HG02938 (cell line): ENCODE results near the gene DUOX1.
"Not testable (repeated sequence)": the region's sequence is repeated elsewhere in the genome, so short reads cannot be mapped to it uniquely, and the experiment has no call there.

Source experiments
- ATAC-seq: cut with Tn5 transposase; IDR thresholded peaks from one replicate; pipeline ENCODE4 v1.9.1; 2021; ENCODE audit warnings: mild to moderate bottlenecking, moderate library complexity; ENCODE audit not compliant: unreplicated experiment

The DUOX1 gene

GRCh38 chr15:45120081-45120972 is 9.5 kb upstream of the DUOX1 start:
- no peak for ATAC-seq

GRCh38 chr15:45121020-45121419 is 8.8 kb upstream of the DUOX1 start:
- ATAC-seq: no peak

- no peak for ATAC-seq
These were observed 7.9 kb upstream of the DUOX1 start for GRCh38 chr15:45121706-45122417.

- no peak for ATAC-seq
These were observed 7.1 kb upstream of the DUOX1 start for GRCh38 chr15:45122719-45123118.

DNA sequence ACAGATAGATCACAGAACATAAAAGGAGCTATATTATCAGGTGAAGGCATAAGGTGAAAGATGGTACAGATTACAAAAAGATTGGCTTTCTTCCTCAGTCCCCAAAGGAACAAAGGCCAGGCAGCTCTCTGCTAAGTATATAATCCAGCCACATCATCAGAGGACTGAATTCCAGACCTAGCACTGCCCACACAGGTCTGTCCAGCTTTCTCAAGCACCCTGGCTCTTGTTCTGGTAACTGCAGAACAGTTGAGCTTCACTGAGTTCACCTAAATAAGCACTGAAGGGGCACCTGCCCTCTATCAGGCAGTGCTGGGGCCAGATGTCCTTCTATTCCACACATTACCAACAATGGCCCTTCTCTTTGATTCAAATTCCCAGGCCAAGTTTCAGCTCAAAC is 6.4 kb upstream of the DUOX1 start:
- ATAC-seq: no peak

DNA sequence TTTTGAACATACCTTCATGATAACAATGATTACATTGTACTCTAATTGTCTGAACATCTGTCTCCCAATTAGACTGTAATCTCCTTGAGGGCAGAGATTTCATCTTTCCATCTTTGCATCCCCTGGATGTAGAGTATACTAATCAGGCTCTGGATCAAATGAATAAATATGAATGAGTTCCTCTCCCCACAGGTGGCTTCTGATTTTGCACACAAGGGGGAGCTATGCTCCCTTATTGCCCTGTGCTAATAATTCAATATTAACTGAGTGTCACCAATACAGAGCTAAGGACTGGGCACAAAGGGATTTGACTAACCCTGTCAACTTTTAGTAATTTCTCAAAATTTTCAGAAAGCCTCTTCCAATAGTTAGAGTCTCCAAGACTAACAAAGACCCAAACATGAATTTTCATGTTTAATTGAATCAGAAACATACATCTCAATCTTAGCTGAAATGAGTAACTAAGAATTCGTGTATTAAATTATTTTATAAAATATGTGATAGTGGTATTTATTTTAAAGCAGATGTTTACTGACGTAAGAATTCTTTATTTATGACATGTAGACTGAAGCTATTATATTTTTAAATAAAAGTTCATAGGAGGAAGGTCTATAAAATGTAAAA is 3.1 kb upstream of the DUOX1 start:
- ATAC-seq: no peak

DNA sequence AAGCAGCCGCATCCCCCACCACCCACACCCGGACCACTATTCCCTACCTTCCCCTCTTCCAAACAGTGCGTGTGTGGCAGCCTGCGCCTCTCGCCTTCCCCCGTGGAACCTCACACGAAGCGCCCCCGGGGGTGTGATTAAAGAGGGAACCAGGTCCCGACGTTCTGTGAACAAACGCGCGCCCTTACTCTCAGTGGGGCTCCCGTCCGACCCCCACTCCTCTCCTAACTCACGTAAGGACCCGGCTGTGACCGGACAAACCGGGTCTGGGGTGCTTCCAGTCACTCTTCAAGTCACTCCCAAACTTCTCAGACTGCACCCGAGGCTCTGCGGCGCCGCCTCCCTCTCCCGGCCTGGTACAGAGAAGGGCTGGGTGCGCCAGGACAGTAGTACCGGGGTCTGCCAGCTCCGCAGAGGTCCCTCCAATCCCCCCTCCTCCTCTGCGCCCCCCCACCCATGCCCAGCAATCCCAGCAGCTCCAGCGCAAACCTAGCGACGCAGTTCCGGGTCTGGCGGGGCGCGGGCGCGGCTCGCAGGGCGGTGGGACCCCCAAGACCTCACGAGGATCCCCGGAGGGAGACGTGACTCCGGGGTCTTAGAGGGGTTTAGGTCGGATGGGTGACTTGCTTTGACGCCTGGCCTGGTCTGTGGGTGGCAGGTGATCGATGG is 689 bp upstream of the DUOX1 start:
- ATAC-seq: no peak

- no peak for ATAC-seq
These were observed 652 bp downstream of the DUOX1 start for GRCh38 chr15:45130291-45131000.

GRCh38 chr15:45131510-45131909 is 1.7 kb downstream of the DUOX1 start:
- no peak for ATAC-seq

DNA sequence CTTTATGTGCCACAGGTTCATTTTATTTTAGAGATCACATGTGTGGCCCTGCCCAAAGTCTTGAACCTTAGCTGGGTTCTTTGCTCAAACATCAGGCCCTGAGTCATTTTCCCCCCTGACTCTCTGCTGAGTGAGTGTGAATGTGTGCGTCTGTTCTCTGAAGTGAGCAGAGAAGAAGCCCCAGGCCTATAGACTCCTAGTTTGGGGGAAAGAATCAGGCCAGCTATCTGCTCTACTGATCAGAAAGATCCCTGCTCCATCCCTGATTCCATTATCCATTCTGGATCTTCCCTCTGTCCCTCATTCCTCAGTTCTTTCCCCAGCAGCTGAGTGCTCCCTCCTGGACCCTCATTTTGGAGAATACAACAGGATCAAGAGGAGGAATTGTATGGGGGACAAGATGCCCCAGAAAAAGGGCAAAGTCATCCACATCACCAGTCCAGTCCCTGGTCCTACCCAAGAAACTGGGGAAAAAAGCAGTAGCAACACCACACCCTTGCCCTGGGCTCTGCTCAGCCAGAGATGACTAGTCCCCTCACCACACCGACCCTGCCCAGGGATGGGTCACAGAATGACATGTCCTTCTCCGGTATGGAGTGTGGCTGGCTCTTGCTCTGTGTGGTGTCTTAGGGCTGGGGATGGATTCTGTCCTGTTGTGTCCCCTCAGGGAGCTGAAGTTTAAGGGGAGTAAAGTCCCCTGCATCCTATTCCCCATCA is 3.2 kb downstream of the DUOX1 start:
- ATAC-seq: no peak

- no peak for ATAC-seq
These were observed 3.7 kb downstream of the DUOX1 start for GRCh38 chr15:45133561-45133920.

DNA sequence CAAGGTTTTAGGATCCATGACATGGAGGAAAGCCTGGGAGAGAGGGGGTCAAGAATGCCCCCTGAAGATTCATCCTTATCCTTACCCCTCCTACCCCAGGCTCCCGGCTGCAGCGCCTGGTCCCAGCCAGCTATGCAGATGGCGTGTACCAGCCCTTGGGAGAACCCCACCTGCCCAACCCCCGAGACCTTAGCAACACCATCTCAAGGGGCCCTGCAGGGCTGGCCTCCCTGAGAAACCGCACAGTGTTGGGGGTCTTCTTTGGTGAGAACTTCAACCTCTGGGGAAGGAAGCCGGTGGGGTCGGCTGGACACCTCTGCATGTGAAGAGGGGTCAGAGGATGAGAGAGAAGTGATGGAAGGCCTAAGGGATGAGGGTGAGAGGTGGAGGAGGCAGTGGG is 4.3 kb downstream of the DUOX1 start:
- ATAC-seq: no peak

DNA sequence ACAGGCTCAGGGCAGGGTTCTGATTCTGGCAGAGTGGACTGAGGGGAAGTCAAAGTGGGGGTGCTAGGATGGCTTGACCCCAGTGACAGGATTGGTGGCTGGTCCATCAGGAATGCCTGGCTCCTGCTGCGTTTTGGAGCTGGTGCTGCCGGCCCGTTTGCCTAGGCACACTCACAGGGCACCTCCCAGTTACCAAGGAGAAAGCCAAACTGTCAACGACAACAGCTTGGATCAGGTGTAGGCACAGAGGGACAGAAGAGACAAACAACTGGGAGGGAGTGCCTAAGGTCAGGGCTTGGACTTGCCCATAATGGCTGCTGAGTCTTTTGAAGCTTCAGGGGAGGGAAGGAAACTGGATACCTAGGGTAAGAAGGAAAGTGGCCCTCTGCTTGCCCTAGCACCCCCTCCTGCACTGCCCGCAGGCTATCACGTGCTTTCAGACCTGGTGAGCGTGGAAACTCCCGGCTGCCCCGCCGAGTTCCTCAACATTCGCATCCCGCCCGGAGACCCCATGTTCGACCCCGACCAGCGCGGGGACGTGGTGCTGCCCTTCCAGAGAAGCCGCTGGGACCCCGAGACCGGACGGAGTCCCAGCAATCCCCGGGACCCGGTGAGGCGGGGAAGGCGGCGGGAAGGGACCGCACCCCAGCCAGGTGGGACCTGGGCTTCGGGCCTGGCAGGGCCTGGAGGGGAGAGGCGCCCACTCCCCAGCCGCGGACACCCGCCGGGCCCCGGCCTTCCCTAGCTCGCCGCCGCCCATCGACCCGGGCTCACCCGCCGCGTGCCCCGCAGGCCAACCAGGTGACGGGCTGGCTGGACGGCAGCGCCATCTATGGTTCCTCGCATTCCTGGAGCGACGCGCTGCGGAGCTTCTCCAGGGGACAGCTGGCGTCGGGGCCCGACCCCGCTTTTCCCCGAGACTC is 5.1 kb downstream of the DUOX1 start:
- no peak for ATAC-seq

DNA sequence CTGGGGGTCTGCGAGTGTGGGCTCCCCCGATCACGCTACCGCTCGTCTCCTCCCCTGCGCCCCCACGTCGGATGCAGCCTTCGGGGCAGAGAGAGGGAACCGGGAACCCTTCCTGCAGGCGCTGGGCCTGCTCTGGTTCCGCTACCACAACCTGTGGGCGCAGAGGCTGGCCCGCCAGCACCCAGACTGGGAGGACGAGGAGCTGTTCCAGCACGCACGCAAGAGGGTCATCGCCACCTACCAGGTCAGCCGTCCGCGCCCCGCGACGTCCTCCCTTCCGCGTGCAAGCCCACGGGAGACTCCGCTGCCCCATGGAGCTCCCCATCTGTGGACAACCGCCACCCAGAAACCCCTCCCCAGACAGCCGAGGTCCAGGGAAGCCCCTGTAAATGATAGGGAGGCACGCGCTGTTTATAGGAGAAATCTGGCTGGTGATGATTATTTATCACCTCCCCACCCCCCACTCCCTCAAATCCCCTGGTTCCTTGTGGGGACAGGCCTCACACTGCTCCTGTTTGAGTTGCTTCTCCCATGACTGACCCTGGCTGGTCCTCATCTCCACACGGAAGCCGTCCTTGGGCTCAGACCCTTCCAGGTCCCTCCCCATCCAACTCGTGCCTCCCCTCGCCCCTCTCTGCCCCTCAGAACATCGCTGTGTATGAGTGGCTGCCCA is 6.0 kb downstream of the DUOX1 start:
- ATAC-seq: not testable (repeated sequence)

DNA sequence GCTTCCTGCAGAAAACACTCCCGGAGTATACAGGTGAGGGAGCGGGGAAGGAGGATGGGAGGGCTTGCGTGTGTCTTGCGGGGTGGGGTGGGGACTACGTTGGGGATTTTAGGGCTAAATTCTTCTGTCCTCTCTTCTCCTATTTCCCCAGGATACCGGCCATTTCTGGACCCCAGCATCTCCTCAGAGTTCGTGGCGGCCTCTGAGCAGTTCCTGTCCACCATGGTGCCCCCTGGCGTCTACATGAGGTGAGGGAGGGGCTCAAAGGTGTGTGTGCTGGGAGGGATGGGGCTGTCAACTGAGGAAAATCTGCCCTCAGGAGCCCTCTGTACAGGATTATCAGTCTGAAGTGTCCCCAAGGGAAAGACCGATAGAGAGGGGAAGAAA is 6.6 kb downstream of the DUOX1 start:
- ATAC-seq: no peak

DNA sequence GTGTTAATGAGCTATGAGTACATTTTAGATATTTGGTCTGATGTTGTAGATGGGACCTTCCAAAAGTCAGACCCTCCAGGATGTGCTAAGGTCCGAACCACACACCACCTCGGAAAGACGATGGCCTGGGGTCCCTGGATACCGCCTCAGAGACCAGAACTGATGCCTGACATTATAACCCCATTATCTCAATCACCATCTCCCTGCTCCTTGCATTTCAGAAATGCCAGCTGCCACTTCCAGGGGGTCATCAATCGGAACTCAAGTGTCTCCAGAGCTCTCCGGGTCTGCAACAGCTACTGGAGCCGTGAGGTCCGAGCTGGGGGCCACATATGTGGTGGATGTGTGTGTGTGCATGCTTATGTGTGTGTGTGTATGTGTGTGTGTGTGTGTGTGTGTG is 7.9 kb downstream of the DUOX1 start:
- no peak for ATAC-seq

DNA sequence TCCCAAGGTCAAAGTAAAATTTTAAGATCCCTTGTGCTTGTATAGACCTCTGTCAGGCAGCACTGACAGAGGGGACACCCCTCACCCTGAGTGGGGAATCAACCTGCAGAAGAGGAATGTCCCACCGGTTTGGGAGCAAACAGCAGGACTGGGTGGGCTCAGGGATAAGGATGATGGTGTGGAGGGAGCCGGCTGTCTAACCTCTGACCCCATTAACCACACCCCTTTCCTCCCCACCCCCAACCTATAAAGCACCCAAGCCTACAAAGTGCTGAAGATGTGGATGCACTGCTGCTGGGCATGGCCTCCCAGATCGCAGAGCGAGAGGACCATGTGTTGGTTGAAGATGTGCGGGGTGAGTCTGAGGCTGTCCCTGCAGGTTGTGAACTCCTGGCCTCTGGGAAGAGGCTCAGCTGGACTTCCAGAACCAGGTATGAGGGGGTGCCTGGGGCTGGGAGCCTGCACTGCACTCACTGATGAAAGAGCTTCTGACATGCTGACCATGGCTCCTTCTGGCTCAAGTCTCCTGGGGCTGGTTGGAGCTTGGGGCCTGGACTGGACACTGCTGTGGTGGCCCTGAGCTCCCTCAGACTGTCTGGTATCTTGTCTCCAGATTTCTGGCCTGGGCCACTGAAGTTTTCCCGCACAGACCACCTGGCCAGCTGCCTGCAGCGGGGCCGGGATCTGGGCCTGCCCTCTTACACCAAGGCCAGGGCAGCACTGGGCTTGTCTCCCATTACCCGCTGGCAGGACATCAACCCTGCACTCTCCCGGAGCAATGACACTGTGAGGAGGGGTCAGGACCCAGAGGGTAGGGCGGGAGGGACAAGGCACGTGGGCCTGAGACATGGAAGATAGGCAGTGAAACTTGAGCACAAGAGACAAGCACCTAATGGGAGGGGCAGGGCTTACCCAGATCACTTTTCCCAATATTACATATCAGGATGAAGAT is 9.3 kb downstream of the DUOX1 start:
- ATAC-seq: no peak
